HEK293T (cell line): Measurements from ENCODE around the gene ROS1.

Experiments used
- BHLHE40 ChIP-seq: fragments of 450-650 bp; IDR thresholded peaks from 2 replicates; pipeline ENCODE4 v1.6.1; 2016; ENCODE audit warnings: mild to moderate bottlenecking, moderate library complexity, borderline replicate concordance
- FOXK2 ChIP-seq: fragments of 450-650 bp; IDR thresholded peaks from 2 replicates; pipeline ENCODE4 v1.6.1; 2016; ENCODE audit warnings: mild to moderate bottlenecking
- SP1 ChIP-seq: fragments of 450-650 bp; IDR thresholded peaks from 2 replicates; pipeline ENCODE4 v1.6.1; 2017

DNA sequence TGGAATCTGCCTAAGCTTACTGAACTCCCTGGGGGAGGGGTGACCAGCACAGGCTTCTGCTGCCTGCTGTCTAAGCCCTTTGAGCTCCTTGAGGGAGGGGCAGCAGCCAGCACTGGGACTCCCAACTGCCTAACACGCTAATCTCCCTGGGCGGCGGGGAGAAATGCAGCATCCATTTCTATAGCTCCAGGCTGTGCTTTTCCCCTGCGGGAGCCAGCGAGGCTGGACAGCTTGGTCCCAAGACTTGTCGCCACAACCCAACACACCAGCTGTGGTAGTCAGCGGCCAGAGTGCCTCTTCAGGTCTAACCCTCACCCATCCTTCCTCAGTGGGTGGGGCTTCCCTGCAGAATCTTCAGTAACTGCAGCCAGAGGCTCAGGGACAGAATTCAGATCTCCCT, 95.8 kb downstream of the ROS1 start:
- TF ChIP-seq FOXK2 (no peak), SP1 (no peak), BHLHE40 (no peak)
